ENCODE data around the gene FKBP8. TPM values are rescaled to one million over a fixed set of nuclear protein-coding genes. Genes with fewer than 3 reads are reported as not detected.
"Not testable (repeated sequence)": the region's sequence is repeated elsewhere in the genome, so short reads cannot be mapped to it uniquely, and the experiment has no call there.

The FKBP8 gene
- polyA plus RNA-seq, 1 donor from 2014 or later = 183 TPM

- no peak overlapping the region for H3K4me2 ChIP-seq (ENCODE audit: low read length)
- no peaks in the 10 kb centered on the region for H3K9me3 ChIP-seq (ENCODE audit: low read length)
- no peaks in the 10 kb centered on the region for H3K9me2 ChIP-seq (ENCODE audit: insufficient read depth, low read length)
- H3K27ac ChIP-seq (ENCODE audit: low read length) = no peak overlapping the region
- peaks cover under 1% of the 10 kb centered on the region for H3K79me2 ChIP-seq (replicated peaks; ENCODE audit: insufficient read depth, low read length)
- TF ChIP-seq MXI1 (conservative IDR thresholded peaks at IDR 0.05; ENCODE audit: poor library complexity, severe bottlenecking) (no peak), RAD21 (conservative IDR thresholded peaks at IDR 0.05) (no peak), CTCF (IDR thresholded peaks at IDR 0.05; ENCODE audit: poor library complexity, severe bottlenecking) (no peak), REST (IDR thresholded peaks at IDR 0.05; ENCODE audit: borderline replicate concordance) (no peak), SMC3 (conservative IDR thresholded peaks at IDR 0.05; ENCODE audit: poor library complexity) (no peak), EP300 (conservative IDR thresholded peaks at IDR 0.05; ENCODE audit: poor library complexity, severe bottlenecking) (no peak), POLR2AphosphoS5 (IDR thresholded peaks at IDR 0.05) (no peak), EZH2 (IDR thresholded peaks at IDR 0.05; ENCODE audit: borderline replicate concordance, insufficient read depth, low read length, poor library complexity, severe bottlenecking) (no peak), TAF1 (IDR thresholded peaks at IDR 0.05; ENCODE audit: low read depth) (no peak)
- no peak overlapping the region for H3K9ac ChIP-seq (ENCODE audit: low read length)
- no peaks in the 10 kb centered on the region for H3F3A ChIP-seq (ENCODE audit: insufficient read depth, low read length, poor library complexity, severe bottlenecking)
- no peaks in the 10 kb centered on the region for H3K27me3 ChIP-seq (ENCODE audit: insufficient read depth, low read depth, low read length)
- no peaks in the 10 kb centered on the region for H3K36me3 ChIP-seq (ENCODE audit: insufficient read depth, low read length)
- no peak overlapping the region for H2AFZ ChIP-seq (ENCODE audit: low read depth, low read length)
- H4K20me1 ChIP-seq (ENCODE audit: insufficient read depth) = no peaks in the 10 kb centered on the region
- H3K4me3 ChIP-seq (ENCODE audit: low read length) = no peak overlapping the region
Measured at GRCh38 chr19:18526316-18526715, 17.1 kb downstream of the FKBP8 start.

GRCh38 chr19:18523841-18524240 lies 19.5 kb downstream of the FKBP8 start:
- no peaks in the 10 kb centered on the region for H3F3A ChIP-seq (ENCODE audit: insufficient read depth, low read length, poor library complexity, severe bottlenecking)
- TF ChIP-seq SMC3 (conservative IDR thresholded peaks at IDR 0.05; ENCODE audit: poor library complexity) = no peak
- no peak for TF ChIP-seq CTCF (IDR thresholded peaks at IDR 0.05; ENCODE audit: poor library complexity, severe bottlenecking)
- no peak for TF ChIP-seq RAD21 (conservative IDR thresholded peaks at IDR 0.05)
- no peak for TF ChIP-seq MXI1 (conservative IDR thresholded peaks at IDR 0.05; ENCODE audit: poor library complexity, severe bottlenecking)
- TF ChIP-seq EZH2 (IDR thresholded peaks at IDR 0.05; ENCODE audit: borderline replicate concordance, insufficient read depth, low read length, poor library complexity, severe bottlenecking) = no peak
- no peaks in the 10 kb centered on the region for H3K36me3 ChIP-seq (ENCODE audit: insufficient read depth, low read length)
- H4K20me1 ChIP-seq (ENCODE audit: insufficient read depth) = no peaks in the 10 kb centered on the region
- no peaks in the 10 kb centered on the region for H3K27me3 ChIP-seq (ENCODE audit: insufficient read depth, low read depth, low read length)
- no peak overlapping the region for H3K27ac ChIP-seq (ENCODE audit: low read length)
- no peak overlapping the region for H2AFZ ChIP-seq (ENCODE audit: low read depth, low read length)
- no peaks in the 10 kb centered on the region for H3K9me2 ChIP-seq (ENCODE audit: insufficient read depth, low read length)
- H3K4me3 ChIP-seq (ENCODE audit: low read length) = no peak overlapping the region
- H3K9me3 ChIP-seq (ENCODE audit: low read length) = no peaks in the 10 kb centered on the region
- H3K79me2 ChIP-seq (replicated peaks; ENCODE audit: insufficient read depth, low read length) = peaks cover 13% of the 10 kb centered on the region
- H3K9ac ChIP-seq (ENCODE audit: low read length) = no peak overlapping the region
- no peak overlapping the region for H3K4me2 ChIP-seq (ENCODE audit: low read length)

- not testable (repeated sequence) for H3K9me3 ChIP-seq (ENCODE audit: low read length); H3K9ac ChIP-seq (ENCODE audit: low read length); H2AFZ ChIP-seq (ENCODE audit: low read depth, low read length); H3K27me3 ChIP-seq (ENCODE audit: insufficient read depth, low read depth, low read length); H3K9me2 ChIP-seq (ENCODE audit: insufficient read depth, low read length); H3F3A ChIP-seq (ENCODE audit: insufficient read depth, low read length, poor library complexity, severe bottlenecking); H3K36me3 ChIP-seq (ENCODE audit: insufficient read depth, low read length); H3K4me2 ChIP-seq (ENCODE audit: low read length); H4K20me1 ChIP-seq (ENCODE audit: insufficient read depth)
- Histone ChIP-seq H3K79me2 (replicated peaks; ENCODE audit: insufficient read depth, low read length) (peaks cover 16% of the 10 kb centered on the region), H3K4me3 (ENCODE audit: low read length) (peak overlapping the region; percentile 98), H3K27ac (ENCODE audit: low read length) (peak overlapping the region; percentile 34)
Measured at GRCh38 chr19:18522862-18523440, 20.4 kb downstream of the FKBP8 start.

All from neural cell (in vitro differentiated cells).